Measurements from ENCODE around the gene ARHGAP15.
A peak's percentile ranks its signal among the peaks of the same experiment; 100 is the strongest.
"Not testable (repeated sequence)": the region's sequence is repeated elsewhere in the genome, so short reads cannot be mapped to it uniquely, and the experiment has no call there.

Gene ARHGAP15

GRCh38 chr2:143085125-143085784, 44.0 kb upstream of the ARHGAP15 start:
- Histone ChIP-seq H3K79me2 (ENCODE audit: insufficient read depth, low read depth) (no peaks in the 10 kb centered on the region), H3K36me3 (ENCODE audit: insufficient read depth) (no peaks in the 10 kb centered on the region), H3K4me3 (IDR thresholded peaks at IDR 0.05; ENCODE audit: insufficient read depth, low read depth, low read length) (no peak overlapping the region), H3K27me3 (ENCODE audit: insufficient read depth, low read depth) (no peaks in the 10 kb centered on the region), H3K9ac (no peak overlapping the region), H2AFZ (ENCODE audit: low read depth) (no peak overlapping the region), H3K4me2 (no peak overlapping the region), H4K20me1 (ENCODE audit: insufficient read depth) (no peaks in the 10 kb centered on the region), H3K4me1 (ENCODE audit: low read depth, poor library complexity, severe bottlenecking) (no peaks in the 10 kb centered on the region), H3K27ac (no peak overlapping the region)
- no peak for TF ChIP-seq CTCF (conservative IDR thresholded peaks at IDR 0.05; ENCODE audit: low read depth, low read length)

- Histone ChIP-seq H3K4me1 (ENCODE audit: low read depth, poor library complexity, severe bottlenecking) (no peaks in the 10 kb centered on the region), H4K20me1 (ENCODE audit: insufficient read depth) (no peaks in the 10 kb centered on the region), H2AFZ (ENCODE audit: low read depth) (no peak overlapping the region), H3K79me2 (ENCODE audit: insufficient read depth, low read depth) (no peaks in the 10 kb centered on the region), H3K27ac (no peak overlapping the region), H3K36me3 (ENCODE audit: insufficient read depth) (no peaks in the 10 kb centered on the region), H3K9ac (no peak overlapping the region), H3K4me2 (no peak overlapping the region), H3K27me3 (ENCODE audit: insufficient read depth, low read depth) (no peaks in the 10 kb centered on the region), H3K4me3 (IDR thresholded peaks at IDR 0.05; ENCODE audit: insufficient read depth, low read depth, low read length) (no peak overlapping the region)
- TF ChIP-seq CTCF (conservative IDR thresholded peaks at IDR 0.05; ENCODE audit: low read depth, low read length): no peak
These were observed 42.2 kb upstream of the ARHGAP15 start for GRCh38 chr2:143087033-143087432.

GRCh38 chr2:143088388-143088787, 40.8 kb upstream of the ARHGAP15 start:
- no peak for TF ChIP-seq CTCF (conservative IDR thresholded peaks at IDR 0.05; ENCODE audit: low read depth, low read length)
- no peaks in the 10 kb centered on the region for H3K27me3 ChIP-seq (ENCODE audit: insufficient read depth, low read depth)
- H3K4me2 ChIP-seq: no peak overlapping the region
- H3K27ac ChIP-seq: no peak overlapping the region
- no peaks in the 10 kb centered on the region for H3K79me2 ChIP-seq (ENCODE audit: insufficient read depth, low read depth)
- H3K9ac ChIP-seq: no peak overlapping the region
- H2AFZ ChIP-seq (ENCODE audit: low read depth): no peak overlapping the region
- no peaks in the 10 kb centered on the region for H3K4me1 ChIP-seq (ENCODE audit: low read depth, poor library complexity, severe bottlenecking)
- no peak overlapping the region for H3K4me3 ChIP-seq (IDR thresholded peaks at IDR 0.05; ENCODE audit: insufficient read depth, low read depth, low read length)
- H3K36me3 ChIP-seq (ENCODE audit: insufficient read depth): no peaks in the 10 kb centered on the region
- H4K20me1 ChIP-seq (ENCODE audit: insufficient read depth): no peaks in the 10 kb centered on the region

- not testable (repeated sequence) for H3K27ac ChIP-seq; H3K9ac ChIP-seq; H4K20me1 ChIP-seq (ENCODE audit: insufficient read depth); H3K4me3 ChIP-seq (IDR thresholded peaks at IDR 0.05; ENCODE audit: insufficient read depth, low read depth, low read length); H3K79me2 ChIP-seq (ENCODE audit: insufficient read depth, low read depth); H3K4me2 ChIP-seq; H3K36me3 ChIP-seq (ENCODE audit: insufficient read depth); H2AFZ ChIP-seq (ENCODE audit: low read depth); H3K27me3 ChIP-seq (ENCODE audit: insufficient read depth, low read depth); H3K4me1 ChIP-seq (ENCODE audit: low read depth, poor library complexity, severe bottlenecking)
These were observed 39.7 kb upstream of the ARHGAP15 start for GRCh38 chr2:143089520-143089919.

- Histone ChIP-seq H3K79me2 (ENCODE audit: insufficient read depth, low read depth) (no peaks in the 10 kb centered on the region), H3K4me1 (ENCODE audit: low read depth, poor library complexity, severe bottlenecking) (no peaks in the 10 kb centered on the region), H3K4me2 (no peak overlapping the region), H3K27ac (no peak overlapping the region), H2AFZ (ENCODE audit: low read depth) (peak overlapping the region; percentile 59), H3K4me3 (IDR thresholded peaks at IDR 0.05; ENCODE audit: insufficient read depth, low read depth, low read length) (no peak overlapping the region), H4K20me1 (ENCODE audit: insufficient read depth) (no peaks in the 10 kb centered on the region), H3K9ac (no peak overlapping the region), H3K36me3 (ENCODE audit: insufficient read depth) (no peaks in the 10 kb centered on the region), H3K27me3 (ENCODE audit: insufficient read depth, low read depth) (no peaks in the 10 kb centered on the region)
- TF ChIP-seq CTCF (conservative IDR thresholded peaks at IDR 0.05; ENCODE audit: low read depth, low read length): peak; percentile 76
These were observed 18.3 kb upstream of the ARHGAP15 start for GRCh38 chr2:143110758-143111428.

Data from KMS-11 (cell line).